ENCODE measurements around the gene CSF1. TPM values are rescaled to one million over a fixed set of nuclear protein-coding genes. Genes with fewer than 3 reads are reported as not detected.

CSF1 gene
- polyA plus RNA-seq, 1 donor (not counting 4 experiments of a cell fraction or from before 2014, with no cell fraction given) = 1.8 TPM

DNA sequence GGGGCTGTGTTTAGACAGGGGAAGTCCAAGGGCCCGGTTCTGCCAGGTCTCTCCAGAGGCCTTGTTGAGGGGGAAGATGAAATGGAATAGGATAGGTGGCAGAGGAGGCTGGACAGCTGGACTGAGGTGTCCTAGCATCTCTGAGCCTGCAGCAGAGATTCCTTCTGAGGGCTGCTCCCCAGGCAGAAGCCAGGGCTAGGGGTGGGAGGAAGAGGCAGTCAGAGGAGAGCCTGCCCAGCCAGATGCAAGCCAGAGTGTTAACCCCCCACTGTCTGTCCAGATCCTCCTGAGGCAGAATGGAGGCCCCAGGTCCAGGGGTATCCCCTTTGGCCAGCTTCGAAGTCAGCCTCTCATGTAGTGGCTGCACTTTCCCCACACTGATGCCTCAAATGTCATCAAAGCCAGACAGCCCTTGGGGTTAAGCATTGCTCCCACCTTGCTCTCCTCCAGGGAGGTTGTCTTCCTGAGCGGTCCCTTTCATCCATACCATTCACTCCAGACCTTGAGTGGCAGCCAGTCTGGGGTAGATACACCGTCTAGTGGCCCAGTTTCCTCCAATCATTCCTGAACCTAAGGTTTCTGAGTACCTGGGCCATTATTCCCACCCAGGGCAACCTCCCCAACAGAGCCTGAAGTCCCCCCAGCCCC lies 1.7 kb downstream of the CSF1 start:
- Histone ChIP-seq H3K79me2 (ENCODE audit: control insufficient read depth, insufficient read depth, low read length) (no peaks in the 10 kb centered on the region), H3K27me3 (ENCODE audit: control insufficient read depth, extremely low read depth, insufficient read depth, low read length) (peaks cover 23% of the 10 kb centered on the region), H3K4me1 (ENCODE audit: control insufficient read depth, extremely low read depth, insufficient read depth, low read length) (peaks cover 11% of the 10 kb centered on the region), H3K9me1 (ENCODE audit: control insufficient read depth, extremely low read depth, insufficient read depth, low read length) (no peaks in the 10 kb centered on the region), H3K27ac (ENCODE audit: control insufficient read depth, insufficient read depth, low read length) (no peak overlapping the region), H3K9ac (ENCODE audit: control insufficient read depth, extremely low read depth, insufficient read depth, low read length) (no peak overlapping the region), H3K4me3 (ENCODE audit: control insufficient read depth in 2 of 3, extremely low read depth in 1 of 3, insufficient read depth in 2 of 3, low read depth in 1 of 3, low read length in 3 of 3) (no peak overlapping the region), H3K9me3 (ENCODE audit: control insufficient read depth, low read depth, low read length) (no peaks in the 10 kb centered on the region), H3K4me2 (ENCODE audit: control insufficient read depth, extremely low read depth, insufficient read depth, low read depth, low read length) (no peak overlapping the region), H2AFZ (ENCODE audit: control insufficient read depth, low read length) (no peak overlapping the region), H3K36me3 (ENCODE audit: control insufficient read depth in 2 of 2, extremely low read depth in 1 of 2, insufficient read depth in 2 of 2, low read length in 2 of 2) (no peaks in the 10 kb centered on the region), H4K20me1 (ENCODE audit: control insufficient read depth, extremely low read depth, insufficient read depth, low read length) (no peaks in the 10 kb centered on the region)
- TF ChIP-seq EZH2 (IDR thresholded peaks at IDR 0.05; ENCODE audit: low read length) = no peak
- TF ChIP-seq, protein P1, sequence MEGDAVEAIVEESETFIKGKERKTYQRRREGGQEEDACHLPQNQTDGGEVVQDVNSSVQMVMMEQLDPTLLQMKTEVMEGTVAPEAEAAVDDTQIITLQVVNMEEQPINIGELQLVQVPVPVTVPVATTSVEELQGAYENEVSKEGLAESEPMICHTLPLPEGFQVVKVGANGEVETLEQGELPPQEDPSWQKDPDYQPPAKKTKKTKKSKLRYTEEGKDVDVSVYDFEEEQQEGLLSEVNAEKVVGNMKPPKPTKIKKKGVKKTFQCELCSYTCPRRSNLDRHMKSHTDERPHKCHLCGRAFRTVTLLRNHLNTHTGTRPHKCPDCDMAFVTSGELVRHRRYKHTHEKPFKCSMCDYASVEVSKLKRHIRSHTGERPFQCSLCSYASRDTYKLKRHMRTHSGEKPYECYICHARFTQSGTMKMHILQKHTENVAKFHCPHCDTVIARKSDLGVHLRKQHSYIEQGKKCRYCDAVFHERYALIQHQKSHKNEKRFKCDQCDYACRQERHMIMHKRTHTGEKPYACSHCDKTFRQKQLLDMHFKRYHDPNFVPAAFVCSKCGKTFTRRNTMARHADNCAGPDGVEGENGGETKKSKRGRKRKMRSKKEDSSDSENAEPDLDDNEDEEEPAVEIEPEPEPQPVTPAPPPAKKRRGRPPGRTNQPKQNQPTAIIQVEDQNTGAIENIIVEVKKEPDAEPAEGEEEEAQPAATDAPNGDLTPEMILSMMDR (optimal IDR thresholded peaks at IDR 0.05 in 1 of 3, IDR thresholded peaks at IDR 0.05 in 1 of 3, conservative IDR thresholded peaks at IDR 0.05 in 1 of 3; ENCODE audit: extremely low read depth in 1 of 3, insufficient read depth in 2 of 3, low read length in 3 of 3) = no peak
- dilution Hi-C loops (cut with MboI; ENCODE audit: extremely low pct_ligation_motif_present, low sequenced_read_pairs) = no loop called here
- DNase-seq (ENCODE audit: low read depth, low spot score) (no peak), FAIRE-seq (no peak)

DNA sequence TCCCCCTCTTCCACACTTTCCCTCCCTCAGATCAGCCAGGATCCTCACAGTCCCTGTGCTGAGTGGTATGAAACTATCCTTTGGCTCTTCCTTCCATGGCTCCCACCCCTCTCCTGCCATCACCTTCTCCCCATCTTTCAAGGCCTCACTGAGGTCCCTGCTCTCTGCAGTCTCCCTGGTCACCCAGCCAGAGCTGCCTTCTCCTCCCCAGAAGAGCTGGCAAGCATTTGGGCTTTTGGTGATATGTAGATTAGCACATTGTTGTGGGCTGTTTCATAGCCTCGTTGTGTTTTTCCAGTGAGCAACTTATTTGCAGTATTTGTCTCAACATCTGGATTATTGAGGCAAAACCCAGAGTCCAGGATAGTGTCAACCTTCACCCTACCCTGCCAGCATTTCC lies 2.2 kb downstream of the CSF1 start:
- DNase-seq (ENCODE audit: low read depth, low spot score) (no peak), FAIRE-seq (no peak)
- Histone ChIP-seq H3K9me3 (ENCODE audit: control insufficient read depth, low read depth, low read length) (no peaks in the 10 kb centered on the region), H3K4me3 (ENCODE audit: control insufficient read depth in 2 of 3, extremely low read depth in 1 of 3, insufficient read depth in 2 of 3, low read depth in 1 of 3, low read length in 3 of 3) (no peak overlapping the region), H3K79me2 (ENCODE audit: control insufficient read depth, insufficient read depth, low read length) (no peaks in the 10 kb centered on the region), H3K4me1 (ENCODE audit: control insufficient read depth, extremely low read depth, insufficient read depth, low read length) (peaks cover 11% of the 10 kb centered on the region), H3K27me3 (ENCODE audit: control insufficient read depth, extremely low read depth, insufficient read depth, low read length) (peaks cover 22% of the 10 kb centered on the region), H3K9ac (ENCODE audit: control insufficient read depth, extremely low read depth, insufficient read depth, low read length) (no peak overlapping the region), H3K4me2 (ENCODE audit: control insufficient read depth, extremely low read depth, insufficient read depth, low read depth, low read length) (no peak overlapping the region), H3K9me1 (ENCODE audit: control insufficient read depth, extremely low read depth, insufficient read depth, low read length) (no peaks in the 10 kb centered on the region), H4K20me1 (ENCODE audit: control insufficient read depth, extremely low read depth, insufficient read depth, low read length) (no peaks in the 10 kb centered on the region), H3K27ac (ENCODE audit: control insufficient read depth, insufficient read depth, low read length) (no peak overlapping the region), H2AFZ (ENCODE audit: control insufficient read depth, low read length) (no peak overlapping the region), H3K36me3 (ENCODE audit: control insufficient read depth in 2 of 2, extremely low read depth in 1 of 2, insufficient read depth in 2 of 2, low read length in 2 of 2) (no peaks in the 10 kb centered on the region)
- dilution Hi-C loops (cut with MboI; ENCODE audit: extremely low pct_ligation_motif_present, low sequenced_read_pairs) = no loop called here
- no peak for TF ChIP-seq EZH2 (IDR thresholded peaks at IDR 0.05; ENCODE audit: low read length)
- TF ChIP-seq, protein P1 (optimal IDR thresholded peaks at IDR 0.05 in 1 of 3, IDR thresholded peaks at IDR 0.05 in 1 of 3, conservative IDR thresholded peaks at IDR 0.05 in 1 of 3; ENCODE audit: extremely low read depth in 1 of 3, insufficient read depth in 2 of 3, low read length in 3 of 3) = no peak

All from keratinocyte (primary cell).